CD4-positive, alpha-beta T cell (primary cell): ENCODE data around the gene FCAMR. TPM values are rescaled to one million over a fixed set of nuclear protein-coding genes. Genes with fewer than 3 reads are reported as not detected.

Experiments used
- ATAC-seq: fragments of 200-7000 bp; cut with Tn5 transposase; one replicate; pipeline ENCODE4 v1.10.0; 2022; ENCODE audit warnings: mild to moderate bottlenecking; ENCODE audit not compliant: poor library complexity
- CTCF ChIA-PET: fragments of 350-600 bp; sonication (Branson Sonifier 250); formaldehyde crosslinking; loops from one replicate; lab custom pipeline; 2021; ENCODE audit warnings: antibody characterized with exemption, inconsistent platforms; lab: Charles Lee
- POLR2A ChIA-PET: fragments of 350-600 bp; sonication (Branson Sonifier 250); formaldehyde crosslinking; loops from one replicate; lab custom pipeline; 2021; ENCODE audit warnings: antibody characterized with exemption, inconsistent platforms; lab: Charles Lee
- DNase-seq, 14 experiments: peaks; one replicate each; pipeline ENCODE4 v3.0.0-alpha.2; 2013 to 2020; ENCODE audit warnings: mixed read lengths in 2 of 14
- H3K27ac ChIP-seq, 2 donors: one replicate each; pipeline versions ENCODE4 v1.5.1 to v1.7.0; 2013; ENCODE audit warnings: low read length in 2 of 2, low read depth in 1 of 2, mild to moderate bottlenecking in 1 of 2
- H3K27me3 ChIP-seq, 2 experiments: 1 replicate in 1 of 2; 2 replicates in 1 of 2; pipeline versions ENCODE4 v1.6.1 to v1.7.0; 2013; ENCODE audit warnings: low read length in 2 of 2, control low read depth in 1 of 2, mild to moderate bottlenecking in 1 of 2, moderate library complexity in 1 of 2; ENCODE audit not compliant: insufficient read depth in 2 of 2, control insufficient read depth in 1 of 2
- H3K36me3 ChIP-seq: one replicate; pipeline ENCODE4 v1.6.1; 2013; ENCODE audit warnings: low read length, control low read depth; ENCODE audit not compliant: insufficient read depth
- H3K4me1 ChIP-seq: one replicate; pipeline ENCODE4 v1.6.1; 2013; ENCODE audit warnings: low read length, control low read depth; ENCODE audit not compliant: insufficient read depth
- H3K4me3 ChIP-seq: one replicate; pipeline ENCODE4 v1.5.1; 2013; ENCODE audit warnings: mild to moderate bottlenecking, low read length, moderate library complexity
- H3K9me3 ChIP-seq, 2 experiments: 1 replicate in 1 of 2; 2 replicates in 1 of 2; pipeline versions ENCODE4 v1.6.1 to v1.7.0; 2013; ENCODE audit warnings: low read length in 2 of 2, mild to moderate bottlenecking in 2 of 2, control low read depth in 1 of 2, moderate library complexity in 1 of 2; ENCODE audit not compliant: control insufficient read depth in 1 of 2, insufficient read depth in 1 of 2
- H3K27ac Mint-ChIP-seq: one replicate; pipeline ENCODE4 v1.8.0; 2020; ENCODE audit warnings: mixed read lengths
- H3K27me3 Mint-ChIP-seq: one replicate; pipeline ENCODE4 v1.8.0; 2021; ENCODE audit warnings: mixed read lengths
- H3K36me3 Mint-ChIP-seq: one replicate; pipeline ENCODE4 v1.8.0; 2021; ENCODE audit warnings: low read depth, mixed read lengths
- H3K4me1 Mint-ChIP-seq: one replicate; pipeline ENCODE4 v1.8.0; 2021; ENCODE audit warnings: low read depth, mixed read lengths
- H3K4me3 Mint-ChIP-seq: one replicate; pipeline ENCODE4 v1.8.0; 2020; ENCODE audit warnings: mild to moderate bottlenecking, mixed read lengths
- H3K9me3 Mint-ChIP-seq: one replicate; pipeline ENCODE4 v1.8.0; 2020; ENCODE audit warnings: mixed read lengths
- CTCF ChIP-seq: fragments of 200-600 bp; IDR thresholded peaks from one replicate; pipeline ENCODE4 v1.8.0; 2022; ENCODE audit warnings: antibody characterized with exemption, mild to moderate bottlenecking
- intact Hi-C, 2 experiments: fragments of 100-400 bp; cut with DNase I in 1 of 2; cut with micrococcal nuclease in 1 of 2; formaldehyde crosslinking; loops; one replicate each; pipeline versions ENCODE4 v1.15.1 to v1.9.0; 2023 to 2025; cut with DNase I, micrococcal nuclease
- total RNA-seq, 174 experiments: library from RNA in 2 of 174; stranded (reverse) in 2 of 174; gene quantifications; one replicate each; pipeline ENCODE4 v1.2.3 and lab custom pipeline; 2021 to 2026

Gene FCAMR
- total RNA-seq, 2 experiments from 2014 or later, result not detected

- H3K36me3 Mint-ChIP-seq, result no peaks in the 10 kb centered on the region
- H3K4me1 Mint-ChIP-seq, result no peaks in the 10 kb centered on the region
- no peaks in the 10 kb centered on the region for H3K36me3 ChIP-seq
- H3K4me3 ChIP-seq, result no peak overlapping the region
- no peak overlapping the region for H3K27ac Mint-ChIP-seq
- no peaks in the 10 kb centered on the region for H3K9me3 Mint-ChIP-seq
- no peaks in the 10 kb centered on the region for H3K4me1 ChIP-seq
- intact Hi-C loops, result loop anchor here in 1 of 2 experiments (1.0 kb wide), 1 partner anchor 41 kb away; no protein-coding TSS in a partner anchor
- no peak overlapping the region for H3K27ac ChIP-seq
- CTCF ChIA-PET, result no interaction called here
- POLR2A ChIA-PET, result no interaction called here
- H3K27me3 Mint-ChIP-seq, result peaks cover 31% of the 10 kb centered on the region
- no peaks in the 10 kb centered on the region for H3K9me3 ChIP-seq
- no peak for TF ChIP-seq CTCF
- no peak overlapping the region for H3K4me3 Mint-ChIP-seq
- peaks cover 5 to 9% of the 10 kb centered on the region in 2 experiments for H3K27me3 ChIP-seq
- DNase-seq, result no peak
- no peak for ATAC-seq
Measured at GRCh38 chr1:207014728-207015127, 44.5 kb upstream of the FCAMR start.

- POLR2A ChIA-PET, result no interaction called here
- H3K27me3 Mint-ChIP-seq, result peaks cover 20% of the 10 kb centered on the region
Measured at GRCh38 chr1:207013321-207014085, 43.2 kb upstream of the FCAMR start.

GRCh38 chr1:207010726-207011125 is 40.5 kb upstream of the FCAMR start:
- no peak for TF ChIP-seq CTCF
- H3K9me3 Mint-ChIP-seq, result no peaks in the 10 kb centered on the region
- no peak for ATAC-seq
- Histone ChIP-seq H3K9me3 (no peaks in the 10 kb centered on the region), H3K27me3 (peaks cover 5 to 9% of the 10 kb centered on the region in 2 experiments), H3K4me1 (no peaks in the 10 kb centered on the region), H3K36me3 (no peaks in the 10 kb centered on the region), H3K27ac (no peak overlapping the region), H3K4me3 (no peak overlapping the region)
- ChIA-PET POLR2A (interaction anchor here (0.7 kb wide), 1 partner anchor 505 kb away, joined by 4 read pairs; no protein-coding TSS in a partner anchor), CTCF (no interaction called here)
- intact Hi-C loops, result no loop called here
- H3K4me3 Mint-ChIP-seq, result no peak overlapping the region
- DNase-seq, result no peak
- H3K27ac Mint-ChIP-seq, result no peak overlapping the region
- peaks cover 15% of the 10 kb centered on the region for H3K27me3 Mint-ChIP-seq
- H3K36me3 Mint-ChIP-seq, result no peaks in the 10 kb centered on the region
- no peaks in the 10 kb centered on the region for H3K4me1 Mint-ChIP-seq

More at GRCh38 chr1:207013321-207014085, 43.2 kb upstream of the FCAMR start:
- Histone ChIP-seq H3K4me3 (no peak overlapping the region), H3K9me3 (no peaks in the 10 kb centered on the region), H3K27ac (no peak overlapping the region), H3K4me1 (no peaks in the 10 kb centered on the region), H3K27me3 (peaks cover 5 to 9% of the 10 kb centered on the region in 2 experiments), H3K36me3 (no peaks in the 10 kb centered on the region)
- no peak for TF ChIP-seq CTCF
- Mint-ChIP-seq H3K4me3 (no peak overlapping the region), H3K36me3 (no peaks in the 10 kb centered on the region), H3K9me3 (no peaks in the 10 kb centered on the region), H3K4me1 (no peaks in the 10 kb centered on the region), H3K27ac (no peak overlapping the region)
- no peak for DNase-seq
- intact Hi-C loops, result loop anchor here in 1 of 2 experiments (1.0 kb wide), 1 partner anchor 40 kb away; no protein-coding TSS in a partner anchor
- no peak for ATAC-seq
- CTCF ChIA-PET, result no interaction called here
